Measurements from ENCODE around the gene KLF5.

GRCh38 chr13:73096173-73096572 is 37.4 kb downstream of the KLF5 start:
- TF ChIP-seq CTCF (IDR thresholded peaks at IDR 0.05; ENCODE audit: low read length): no peak
- no peak for TF ChIP-seq EZH2 (optimal IDR thresholded peaks at IDR 0.05; ENCODE audit: low read depth, low read length)

Data from MM.1S (cell line).